MM.1S (cell line): Measurements from ENCODE around the gene HAGHL.

Experiments
- DNase-seq: peaks from one replicate; pipeline ENCODE4 v3.0.0-alpha.2; 2015
- H2AFZ ChIP-seq: fragments of 300-600 bp; sonication (generic); 2 replicates; pipeline ENCODE4 v1.6.0; 2016; ENCODE audit warnings: antibody characterized with exemption, low read length
- H3F3A ChIP-seq: fragments of 300-600 bp; sonication (generic); 2 replicates; pipeline ENCODE4 v1.6.1; 2016; ENCODE audit warnings: mild to moderate bottlenecking, antibody characterized with exemption, low read length, moderate library complexity, mixed read lengths; ENCODE audit not compliant: insufficient read depth
- H3K27ac ChIP-seq: fragments of 300-600 bp; sonication (generic); 2 replicates; pipeline ENCODE4 v1.5.1; 2016; ENCODE audit warnings: mild to moderate bottlenecking, low read length
- H3K27me3 ChIP-seq: fragments of 300-600 bp; sonication (generic); replicated peaks from 2 replicates; pipeline ENCODE4 v1.6.0; 2016; ENCODE audit warnings: low read length; ENCODE audit not compliant: insufficient read depth
- H3K36me3 ChIP-seq: fragments of 300-600 bp; sonication (generic); replicated peaks from 2 replicates; pipeline ENCODE4 v1.6.1; 2016; ENCODE audit warnings: mild to moderate bottlenecking, low read length, mixed read lengths; ENCODE audit not compliant: insufficient read depth
- H3K4me1 ChIP-seq: fragments of 300-600 bp; sonication (generic); 2 replicates; pipeline ENCODE4 v1.6.1; 2016; ENCODE audit warnings: low read length, mixed read lengths
- H3K4me2 ChIP-seq: fragments of 300-600 bp; sonication (generic); 2 replicates; pipeline ENCODE4 v1.6.0; 2016; ENCODE audit warnings: low read depth, low read length
- H3K4me3 ChIP-seq: fragments of 300-600 bp; sonication (generic); 2 replicates; pipeline ENCODE4 v1.5.1; 2016; ENCODE audit warnings: low read length, mixed read lengths
- H3K79me2 ChIP-seq: fragments of 300-600 bp; sonication (generic); 2 replicates; pipeline ENCODE4 v1.6.1; 2016; ENCODE audit warnings: mixed run types, low read length, mixed read lengths
- H3K9ac ChIP-seq: fragments of 300-600 bp; sonication (generic); 2 replicates; pipeline ENCODE4 v1.6.1; 2016; ENCODE audit warnings: low read length, mixed read lengths
- H3K9me2 ChIP-seq: fragments of 300-600 bp; sonication (generic); replicated peaks from 2 replicates; pipeline ENCODE4 v1.6.1; 2016; ENCODE audit warnings: mild to moderate bottlenecking, low read length, mixed read lengths; ENCODE audit not compliant: insufficient read depth
- H3K9me3 ChIP-seq: fragments of 300-600 bp; sonication (generic); replicated peaks from 2 replicates; pipeline ENCODE4 v1.6.1; 2016; ENCODE audit warnings: mild to moderate bottlenecking, low read length, mixed read lengths; ENCODE audit not compliant: insufficient read depth
- H4K20me1 ChIP-seq: fragments of 300-600 bp; sonication (generic); 2 replicates; pipeline ENCODE4 v1.6.1; 2016; ENCODE audit warnings: mild to moderate bottlenecking, low read length, moderate library complexity, mixed read lengths; ENCODE audit not compliant: insufficient read depth
- EZH2 ChIP-seq: fragments of 300-600 bp; sonication (generic); optimal IDR thresholded peaks from 2 replicates; pipeline ENCODE3; 2017; ENCODE audit warnings: low read depth, mild to moderate bottlenecking, antibody characterized with exemption, low read length, mixed read lengths
- EZH2phosphoT487 ChIP-seq: fragments of 300-600 bp; sonication (generic); IDR thresholded peaks from 2 replicates; pipeline ENCODE4 v1.6.1; 2018; ENCODE audit warnings: antibody characterized with exemption, low read length
- TF ChIP-seq, protein P1 (sequence below): fragments of 300-600 bp; sonication (generic); IDR thresholded peaks from 2 replicates; pipeline ENCODE4 v1.5.1; 2016; ENCODE audit warnings: antibody characterized with exemption, low read length, mixed read lengths

HAGHL gene

DNA sequence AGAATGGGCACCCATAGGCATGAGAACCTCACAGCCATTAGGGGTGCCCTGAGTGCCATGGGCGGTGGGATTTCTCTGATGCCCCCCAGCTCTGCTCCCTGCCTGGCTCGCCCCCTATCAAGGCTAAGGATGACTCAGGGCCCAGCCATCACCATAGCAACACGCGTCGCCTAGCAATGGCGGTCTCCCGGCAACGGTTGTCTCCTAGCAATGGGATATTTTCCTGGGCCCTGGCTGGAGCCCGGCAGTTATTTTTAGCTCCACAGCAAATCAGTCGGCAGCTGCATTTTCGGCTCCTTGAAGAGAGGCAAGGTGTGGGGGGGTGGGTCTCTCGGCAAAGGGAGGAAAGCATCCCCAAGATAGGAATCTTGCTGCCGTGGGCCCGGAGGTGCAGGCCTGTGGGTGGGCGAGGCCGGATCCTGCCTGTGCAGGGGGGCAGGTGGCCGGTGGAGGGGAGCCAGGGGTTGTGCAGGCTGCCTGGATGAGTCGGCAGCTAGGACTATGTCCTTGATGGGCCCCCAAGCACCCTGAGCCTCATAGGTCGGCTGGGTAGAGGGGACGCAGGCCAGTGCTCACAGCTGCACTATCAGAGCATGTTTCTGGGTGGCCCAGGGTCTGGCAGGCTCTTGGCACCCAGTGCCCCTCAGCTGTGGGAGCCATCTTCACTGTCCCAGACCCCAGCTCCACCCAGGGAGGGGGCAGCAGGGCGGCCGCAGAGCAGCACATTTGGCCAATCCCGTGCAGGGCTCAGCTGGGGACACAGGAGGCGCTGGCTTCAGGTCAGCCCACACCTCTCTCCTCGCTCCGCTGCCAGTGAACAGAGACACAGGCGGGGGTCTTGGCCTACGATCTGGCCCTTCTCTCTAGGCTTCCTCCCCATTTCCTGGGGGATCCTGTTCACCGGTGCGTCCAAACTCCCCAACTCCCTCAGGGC, 17.1 kb upstream of the HAGHL start:
- Histone ChIP-seq H3K27me3 (peaks cover 49% of the 10 kb centered on the region), H3K9me3 (no peaks in the 10 kb centered on the region), H3K27ac (no peak overlapping the region), H3F3A (no peaks in the 10 kb centered on the region), H4K20me1 (no peaks in the 10 kb centered on the region), H3K4me2 (no peak overlapping the region), H3K4me3 (no peak overlapping the region), H3K4me1 (peaks cover 7% of the 10 kb centered on the region; the same call in 1 of the 2 replicates), H3K9ac (no peak overlapping the region), H3K79me2 (no peaks in the 10 kb centered on the region), H3K9me2 (no peaks in the 10 kb centered on the region), H3K36me3 (no peaks in the 10 kb centered on the region), H2AFZ (no peak overlapping the region)
- TF ChIP-seq EZH2 (no peak), EZH2phosphoT487 (no peak)
- TF ChIP-seq, protein P1, sequence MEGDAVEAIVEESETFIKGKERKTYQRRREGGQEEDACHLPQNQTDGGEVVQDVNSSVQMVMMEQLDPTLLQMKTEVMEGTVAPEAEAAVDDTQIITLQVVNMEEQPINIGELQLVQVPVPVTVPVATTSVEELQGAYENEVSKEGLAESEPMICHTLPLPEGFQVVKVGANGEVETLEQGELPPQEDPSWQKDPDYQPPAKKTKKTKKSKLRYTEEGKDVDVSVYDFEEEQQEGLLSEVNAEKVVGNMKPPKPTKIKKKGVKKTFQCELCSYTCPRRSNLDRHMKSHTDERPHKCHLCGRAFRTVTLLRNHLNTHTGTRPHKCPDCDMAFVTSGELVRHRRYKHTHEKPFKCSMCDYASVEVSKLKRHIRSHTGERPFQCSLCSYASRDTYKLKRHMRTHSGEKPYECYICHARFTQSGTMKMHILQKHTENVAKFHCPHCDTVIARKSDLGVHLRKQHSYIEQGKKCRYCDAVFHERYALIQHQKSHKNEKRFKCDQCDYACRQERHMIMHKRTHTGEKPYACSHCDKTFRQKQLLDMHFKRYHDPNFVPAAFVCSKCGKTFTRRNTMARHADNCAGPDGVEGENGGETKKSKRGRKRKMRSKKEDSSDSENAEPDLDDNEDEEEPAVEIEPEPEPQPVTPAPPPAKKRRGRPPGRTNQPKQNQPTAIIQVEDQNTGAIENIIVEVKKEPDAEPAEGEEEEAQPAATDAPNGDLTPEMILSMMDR: no peak
- DNase-seq: no peak

DNA sequence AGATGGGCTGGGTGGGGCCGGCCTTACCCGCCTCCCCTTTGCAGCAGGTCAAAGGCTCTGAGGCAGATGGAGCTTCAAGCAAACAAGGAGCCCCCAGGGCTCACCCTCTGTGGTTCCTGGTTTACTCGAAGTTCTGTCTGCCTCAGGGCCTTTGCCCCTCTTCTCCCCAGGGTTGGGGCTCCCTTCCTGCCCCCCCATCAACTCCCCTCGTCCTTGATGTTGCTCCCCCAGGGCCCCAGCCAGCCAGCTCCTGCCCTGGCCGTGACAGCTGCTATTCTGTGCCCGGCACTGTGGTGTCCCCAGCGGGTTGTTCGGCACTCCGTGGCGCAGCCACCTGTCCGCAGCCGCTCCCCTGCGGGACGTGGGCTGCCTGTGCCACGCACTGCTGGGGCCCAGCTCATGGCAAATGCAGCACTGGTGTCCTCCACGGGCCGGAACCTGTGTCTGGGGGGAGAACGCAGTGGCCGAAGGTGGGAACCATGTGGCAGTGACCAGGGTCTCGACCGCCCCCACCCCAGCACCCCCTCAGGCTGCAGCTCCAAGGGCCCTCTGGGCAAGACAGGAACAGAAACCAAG, 16.3 kb upstream of the HAGHL start:
- DNase-seq: no peak
- Histone ChIP-seq H3K4me1 (peaks cover 7% of the 10 kb centered on the region; the same call in 1 of the 2 replicates), H3K79me2 (no peaks in the 10 kb centered on the region)

DNA sequence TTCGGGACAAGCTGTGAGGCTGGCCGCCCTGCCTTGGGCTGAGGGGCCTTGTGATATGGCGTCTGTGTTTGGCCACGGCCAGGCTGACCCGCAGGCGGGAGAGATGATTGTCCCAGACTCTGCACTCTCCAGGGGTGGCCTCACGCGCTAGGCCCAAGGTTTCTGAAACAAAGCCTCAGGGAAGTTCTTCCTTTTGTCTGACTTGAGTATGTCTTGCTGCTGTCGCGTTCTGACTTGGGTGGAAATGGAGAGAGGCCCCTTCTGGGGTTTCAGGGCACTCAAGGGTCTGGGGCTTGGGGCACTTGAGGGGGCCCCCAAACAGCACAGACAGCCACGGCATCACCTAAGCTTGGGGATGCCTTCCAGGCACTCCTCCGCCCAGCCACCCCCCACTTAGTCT, 15.8 kb upstream of the HAGHL start:
- TF ChIP-seq, protein P1: no peak
- TF ChIP-seq EZH2phosphoT487 (no peak), EZH2 (no peak)
- H4K20me1 ChIP-seq: no peaks in the 10 kb centered on the region
- no peaks in the 10 kb centered on the region for H3F3A ChIP-seq
- no peaks in the 10 kb centered on the region for H3K36me3 ChIP-seq
- H3K4me2 ChIP-seq: no peak overlapping the region
- no peak for DNase-seq
- no peak overlapping the region for H3K4me3 ChIP-seq
- H3K9ac ChIP-seq: no peak overlapping the region
- H3K27me3 ChIP-seq: peaks cover 46% of the 10 kb centered on the region
- no peaks in the 10 kb centered on the region for H3K79me2 ChIP-seq
- no peak overlapping the region for H3K27ac ChIP-seq
- no peaks in the 10 kb centered on the region for H3K9me2 ChIP-seq
- no peaks in the 10 kb centered on the region for H3K9me3 ChIP-seq
- peaks cover 7% of the 10 kb centered on the region; the same call in 1 of the 2 replicates for H3K4me1 ChIP-seq
- no peak overlapping the region for H2AFZ ChIP-seq

More for the DNA sequence above, 16.3 kb upstream of the HAGHL start:
- Histone ChIP-seq H3K4me3 (no peak overlapping the region), H4K20me1 (no peaks in the 10 kb centered on the region), H3K4me2 (no peak overlapping the region), H3K9ac (no peak overlapping the region), H3K9me3 (no peaks in the 10 kb centered on the region), H3K27ac (no peak overlapping the region), H3K36me3 (no peaks in the 10 kb centered on the region), H3F3A (no peaks in the 10 kb centered on the region), H3K27me3 (peaks cover 46% of the 10 kb centered on the region), H3K9me2 (no peaks in the 10 kb centered on the region), H2AFZ (no peak overlapping the region)
- TF ChIP-seq EZH2phosphoT487: no peak
- TF ChIP-seq EZH2: no peak
